Testis (tissue), 2 donors: ENCODE data around the gene PRF1.

Experiments
- CTCF ChIP-seq, 3 experiments: fragments of 450-650 bp in 2 of 3; fragments of 200-600 bp in 1 of 3; sonication (generic) in 1 of 3; IDR thresholded peaks; one replicate each; pipeline ENCODE4 v1.5.1; 2016 to 2019; ENCODE audit warnings: antibody characterized with exemption in 3 of 3, mild to moderate bottlenecking in 2 of 3, moderate library complexity in 1 of 3
- POLR2A ChIP-seq: fragments of 450-650 bp; IDR thresholded peaks from one replicate; pipeline ENCODE4 v1.6.1; 2017; ENCODE audit warnings: antibody characterized with exemption, mild to moderate bottlenecking, moderate library complexity

- TF ChIP-seq CTCF (IDR thresholded peaks at IDR 0.05) (no peak), POLR2A (no peak)
These were observed 10.3 kb downstream of the PRF1 start for GRCh38 chr10:70592186-70592735.
